Measurements from ENCODE around the gene CHPF2.

Gene CHPF2

GRCh38 chr7:151244841-151245346 is 12.6 kb downstream of the CHPF2 start:
- peak overlapping the region; percentile 37 for H3K4me3 ChIP-seq (ENCODE audit: insufficient read length, low read depth)
- peak overlapping the region; percentile 32 for H3K9ac ChIP-seq (ENCODE audit: insufficient read length, low read depth)
- H3K27me3 ChIP-seq (ENCODE audit: insufficient read depth, insufficient read length): peaks cover 43% of the 10 kb centered on the region
- H3K36me3 ChIP-seq (ENCODE audit: insufficient read depth, insufficient read length, low read length): peaks cover 8% of the 10 kb centered on the region
- no peaks in the 10 kb centered on the region for H3K9me3 ChIP-seq (ENCODE audit: insufficient read depth, low read length)
- H3K4me1 ChIP-seq (ENCODE audit: insufficient read depth, insufficient read length): peaks cover 21% of the 10 kb centered on the region
- no peak for DNase-seq (ENCODE audit: low read depth, low spot score)
- no peak for TF ChIP-seq SUZ12 (IDR thresholded peaks at IDR 0.05; ENCODE audit: extremely low read depth, insufficient read depth, insufficient read length)

GRCh38 chr7:151245360-151246101 is 13.2 kb downstream of the CHPF2 start:
- Histone ChIP-seq H3K4me1 (ENCODE audit: insufficient read depth, insufficient read length) (peaks cover 26% of the 10 kb centered on the region), H3K9ac (ENCODE audit: insufficient read length, low read depth) (peak overlapping the region; percentile 32), H3K4me3 (ENCODE audit: insufficient read length, low read depth) (peak overlapping the region; percentile 37), H3K27me3 (ENCODE audit: insufficient read depth, insufficient read length) (peaks cover 49% of the 10 kb centered on the region), H3K36me3 (ENCODE audit: insufficient read depth, insufficient read length, low read length) (peaks cover 1% of the 10 kb centered on the region), H3K9me3 (ENCODE audit: insufficient read depth, low read length) (no peaks in the 10 kb centered on the region)
- TF ChIP-seq ZNF274 (IDR thresholded peaks at IDR 0.05; ENCODE audit: low read depth, low read length) (no peak), YY1 (IDR thresholded peaks at IDR 0.05; ENCODE audit: insufficient read depth, insufficient read length) (no peak), SUZ12 (IDR thresholded peaks at IDR 0.05; ENCODE audit: extremely low read depth, insufficient read depth, insufficient read length) (no peak)
- DNase-seq (ENCODE audit: low read depth, low spot score): no peak

GRCh38 chr7:151246102-151246850 is 14.0 kb downstream of the CHPF2 start:
- H3K4me3 ChIP-seq (ENCODE audit: insufficient read length, low read depth): no peak overlapping the region
- H3K9me3 ChIP-seq (ENCODE audit: insufficient read depth, low read length): no peaks in the 10 kb centered on the region
- H3K9ac ChIP-seq (ENCODE audit: insufficient read length, low read depth): no peak overlapping the region
- DNase-seq (ENCODE audit: low read depth, low spot score): no peak
- H3K36me3 ChIP-seq (ENCODE audit: insufficient read depth, insufficient read length, low read length): no peaks in the 10 kb centered on the region
- no peak for TF ChIP-seq ZNF274 (IDR thresholded peaks at IDR 0.05; ENCODE audit: low read depth, low read length)
- no peak for TF ChIP-seq SUZ12 (IDR thresholded peaks at IDR 0.05; ENCODE audit: extremely low read depth, insufficient read depth, insufficient read length)
- TF ChIP-seq YY1 (IDR thresholded peaks at IDR 0.05; ENCODE audit: insufficient read depth, insufficient read length): no peak
- peaks cover 57% of the 10 kb centered on the region for H3K27me3 ChIP-seq (ENCODE audit: insufficient read depth, insufficient read length)
- H3K4me1 ChIP-seq (ENCODE audit: insufficient read depth, insufficient read length): peaks cover 33% of the 10 kb centered on the region

DNA sequence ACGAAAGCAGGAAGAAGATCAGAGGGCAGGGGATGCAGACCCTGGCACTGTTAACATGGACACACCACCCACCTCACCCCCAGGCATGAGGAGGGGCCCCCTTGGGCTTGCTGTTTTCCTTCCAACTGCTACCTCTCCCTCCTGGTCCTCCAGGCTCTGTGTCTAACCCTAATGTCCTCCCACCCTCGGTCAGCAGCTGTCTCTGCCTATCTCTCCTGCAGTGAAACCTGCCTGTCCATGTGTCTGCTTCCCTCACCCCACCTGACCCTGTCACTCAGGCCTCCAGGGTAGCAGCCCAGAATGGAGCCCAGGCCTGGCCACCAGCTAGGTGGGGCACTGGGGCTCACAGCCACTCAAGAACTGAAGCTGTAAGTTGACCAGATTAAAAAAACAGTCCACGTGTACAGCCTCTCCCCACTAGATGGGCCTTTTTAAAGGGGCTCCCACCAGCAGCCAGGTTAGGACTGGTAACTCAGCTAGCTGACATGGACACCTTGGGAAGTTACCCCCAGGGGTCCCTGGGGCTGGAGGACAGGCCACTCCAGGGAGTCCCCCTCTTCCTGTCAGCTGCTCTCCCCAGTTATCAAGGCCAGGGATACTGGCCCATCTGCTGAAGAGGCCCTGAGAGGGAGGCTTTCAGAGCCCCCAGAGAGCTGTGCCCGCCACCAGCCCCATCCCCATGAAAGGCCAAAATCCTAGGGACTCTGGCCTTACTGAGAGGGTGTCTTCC is 14.7 kb downstream of the CHPF2 start:
- H3K4me3 ChIP-seq (ENCODE audit: insufficient read length, low read depth): no peak overlapping the region

GRCh38 chr7:151247611-151248345 is 15.5 kb downstream of the CHPF2 start:
- DNase-seq (ENCODE audit: low read depth, low spot score): no peak
- no peaks in the 10 kb centered on the region for H3K9me3 ChIP-seq (ENCODE audit: insufficient read depth, low read length)
- peaks cover 33% of the 10 kb centered on the region for H3K4me1 ChIP-seq (ENCODE audit: insufficient read depth, insufficient read length)
- H3K9ac ChIP-seq (ENCODE audit: insufficient read length, low read depth): peak overlapping the region; percentile 32
- H3K4me3 ChIP-seq (ENCODE audit: insufficient read length, low read depth): peak overlapping the region; percentile 40
- TF ChIP-seq ZNF274 (IDR thresholded peaks at IDR 0.05; ENCODE audit: low read depth, low read length) (no peak), YY1 (IDR thresholded peaks at IDR 0.05; ENCODE audit: insufficient read depth, insufficient read length) (no peak), SUZ12 (IDR thresholded peaks at IDR 0.05; ENCODE audit: extremely low read depth, insufficient read depth, insufficient read length) (no peak)
- H3K27me3 ChIP-seq (ENCODE audit: insufficient read depth, insufficient read length): peaks cover 68% of the 10 kb centered on the region
- H3K36me3 ChIP-seq (ENCODE audit: insufficient read depth, insufficient read length, low read length): no peaks in the 10 kb centered on the region

More for the DNA sequence above, 14.7 kb downstream of the CHPF2 start:
- Histone ChIP-seq H3K27me3 (ENCODE audit: insufficient read depth, insufficient read length) (peaks cover 60% of the 10 kb centered on the region), H3K9me3 (ENCODE audit: insufficient read depth, low read length) (no peaks in the 10 kb centered on the region), H3K4me1 (ENCODE audit: insufficient read depth, insufficient read length) (peaks cover 33% of the 10 kb centered on the region), H3K36me3 (ENCODE audit: insufficient read depth, insufficient read length, low read length) (no peaks in the 10 kb centered on the region), H3K9ac (ENCODE audit: insufficient read length, low read depth) (no peak overlapping the region)
- no peak for TF ChIP-seq ZNF274 (IDR thresholded peaks at IDR 0.05; ENCODE audit: low read depth, low read length)
- TF ChIP-seq YY1 (IDR thresholded peaks at IDR 0.05; ENCODE audit: insufficient read depth, insufficient read length): no peak
- no peak for TF ChIP-seq SUZ12 (IDR thresholded peaks at IDR 0.05; ENCODE audit: extremely low read depth, insufficient read depth, insufficient read length)
- DNase-seq (ENCODE audit: low read depth, low spot score): no peak

- Histone ChIP-seq H3K36me3 (ENCODE audit: insufficient read depth, insufficient read length, low read length) (no peaks in the 10 kb centered on the region), H3K9ac (ENCODE audit: insufficient read length, low read depth) (peak within 1 kb of the TSS; percentile 61), H3K4me1 (ENCODE audit: insufficient read depth, insufficient read length) (peaks cover 37% of the 10 kb centered on the region), H3K9me3 (ENCODE audit: insufficient read depth, low read length) (no peaks in the 10 kb centered on the region), H3K27me3 (ENCODE audit: insufficient read depth, insufficient read length) (peaks cover 75% of the 10 kb centered on the region), H3K4me3 (ENCODE audit: insufficient read length, low read depth) (peak within 1 kb of the TSS; percentile 40)
- TF ChIP-seq YY1 (IDR thresholded peaks at IDR 0.05; ENCODE audit: insufficient read depth, insufficient read length) (no peak), SUZ12 (IDR thresholded peaks at IDR 0.05; ENCODE audit: extremely low read depth, insufficient read depth, insufficient read length) (no peak), ZNF274 (IDR thresholded peaks at IDR 0.05; ENCODE audit: low read depth, low read length) (no peak)
- no peak for DNase-seq (ENCODE audit: low read depth, low spot score)
These were observed 16.2 kb downstream of the CHPF2 start, which contains the start of gene SMARCD3 for GRCh38 chr7:151248346-151249033. Gene SMARCD3 (minus strand): TSS chr7:151248694. CDS start chr7:151248562, 132 bp downstream.
